Heart left ventricle (tissue), 13 donors: ENCODE data around the gene NXF3.

Experiments used
- POLR2A ChIP-seq, 2 donors: fragments of 450-650 bp; IDR thresholded peaks; one replicate each; pipeline ENCODE4 v1.6.1; 2017; ENCODE audit warnings: antibody characterized with exemption in 2 of 2, mild to moderate bottlenecking in 2 of 2, moderate library complexity in 2 of 2
- TF ChIP-seq, protein P1 (sequence below), 12 donors: fragments of 200-600 bp; sonication (generic) in 4 of 12; IDR thresholded peaks; one replicate each; pipeline versions ENCODE4 v1.5.0 to v1.8.0; 2018 to 2022; ENCODE audit warnings: antibody characterized with exemption in 12 of 12, mild to moderate bottlenecking in 5 of 12
- donor health status: ischemic (EF 13 %, LVEDD 7.1; RV severe dilation, severe dysfunction).
- donor health status: DM: no; HTN: yes; CAD: no.
- donor health status: DM: no; HTN: no; CAD: no.
- donor health status: ischemic (EF 25% LVEDD 6.9; RV normal size, moderate dysfunction).
- donor health status: ischemic (EF 25% LVEDD 5.7; RV mildly dilated, moderate dysfunction).
- donor health status: ischemic (EF 35%, LVEDD 5.7; RV mildly dilated, moderate dysfunction).
- donor health status: nonischemic (EF 11% LVEDD 7.7; RV severe dilation, severe dysfunction).
- donor health status: DM: yes; HTN: yes; CAD: no.
- donor health status: PGD.
- donor health status: ischemic (EF 29% LVEDD 5.4; RV normal size, mild dysfunction).
- donor health status: nonischemic (EF 23%, LVEDD 6.1; RV moderate dilation, normal function).

DNA sequence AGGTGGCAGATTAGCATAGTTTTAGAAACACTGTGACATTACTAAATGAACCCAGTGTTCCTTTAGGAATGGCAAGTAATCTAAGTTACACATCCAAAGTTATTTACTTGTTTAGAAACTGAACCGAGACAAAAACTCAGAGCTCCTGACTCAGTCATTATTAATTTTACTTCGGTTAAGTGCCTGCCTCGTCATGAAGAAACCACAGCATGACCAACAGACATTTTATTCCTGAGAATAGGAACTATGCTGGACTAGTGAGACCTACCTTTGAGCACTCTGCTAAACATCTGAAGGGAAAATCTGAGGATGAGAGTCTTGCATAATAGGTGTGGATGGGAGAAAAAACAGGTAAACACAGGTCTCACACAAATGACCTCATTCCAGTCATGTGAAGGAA, 31.5 kb downstream of the NXF3 start:
- TF ChIP-seq, protein P1, sequence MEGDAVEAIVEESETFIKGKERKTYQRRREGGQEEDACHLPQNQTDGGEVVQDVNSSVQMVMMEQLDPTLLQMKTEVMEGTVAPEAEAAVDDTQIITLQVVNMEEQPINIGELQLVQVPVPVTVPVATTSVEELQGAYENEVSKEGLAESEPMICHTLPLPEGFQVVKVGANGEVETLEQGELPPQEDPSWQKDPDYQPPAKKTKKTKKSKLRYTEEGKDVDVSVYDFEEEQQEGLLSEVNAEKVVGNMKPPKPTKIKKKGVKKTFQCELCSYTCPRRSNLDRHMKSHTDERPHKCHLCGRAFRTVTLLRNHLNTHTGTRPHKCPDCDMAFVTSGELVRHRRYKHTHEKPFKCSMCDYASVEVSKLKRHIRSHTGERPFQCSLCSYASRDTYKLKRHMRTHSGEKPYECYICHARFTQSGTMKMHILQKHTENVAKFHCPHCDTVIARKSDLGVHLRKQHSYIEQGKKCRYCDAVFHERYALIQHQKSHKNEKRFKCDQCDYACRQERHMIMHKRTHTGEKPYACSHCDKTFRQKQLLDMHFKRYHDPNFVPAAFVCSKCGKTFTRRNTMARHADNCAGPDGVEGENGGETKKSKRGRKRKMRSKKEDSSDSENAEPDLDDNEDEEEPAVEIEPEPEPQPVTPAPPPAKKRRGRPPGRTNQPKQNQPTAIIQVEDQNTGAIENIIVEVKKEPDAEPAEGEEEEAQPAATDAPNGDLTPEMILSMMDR (IDR thresholded peaks at IDR 0.05): no peak
- no peak for TF ChIP-seq POLR2A (IDR thresholded peaks at IDR 0.05)
